EH (cell line): ENCODE data around the gene VAC14.

Experiments used
- DNase-seq: peaks from one replicate; pipeline ENCODE4 v3.0.0-alpha.2; 2015; ENCODE audit warnings: low read depth

The VAC14 gene

DNA sequence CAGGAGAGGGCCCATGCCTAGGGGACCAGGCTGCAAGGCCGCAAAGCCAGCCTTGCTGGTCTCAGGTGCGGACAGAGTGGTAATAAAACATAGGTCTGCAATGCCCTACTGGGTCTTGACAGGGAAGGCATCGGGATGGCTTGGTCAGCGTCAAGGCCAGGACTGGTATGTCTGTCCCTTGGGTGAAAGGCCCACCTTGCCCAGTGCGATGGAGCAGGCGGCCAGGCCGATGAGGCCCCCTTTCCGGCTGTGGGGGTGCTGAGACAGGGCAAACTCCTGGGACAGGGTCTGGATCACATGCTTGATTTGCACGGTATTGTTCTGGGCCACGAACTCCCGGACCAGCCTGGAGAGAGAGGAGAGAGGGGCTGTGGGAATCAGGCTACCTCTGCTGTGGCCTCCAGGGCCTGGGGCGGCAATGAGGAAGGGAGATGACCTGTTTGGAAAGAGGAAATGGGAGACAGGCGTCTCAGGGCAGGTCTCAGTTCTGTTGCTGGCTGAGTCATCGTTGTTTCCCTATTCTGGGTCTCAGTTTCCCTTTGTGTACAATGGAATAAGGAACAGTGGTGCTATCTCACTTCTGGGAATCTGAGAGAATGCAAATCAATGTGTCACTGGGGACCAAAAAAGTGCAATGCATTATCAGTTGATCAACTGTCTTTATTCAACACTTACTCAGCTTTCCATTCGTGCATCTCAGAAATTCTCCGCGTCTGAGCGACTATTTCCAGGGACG lies 14.8 kb downstream of the VAC14 start:
- no peak for DNase-seq

DNA sequence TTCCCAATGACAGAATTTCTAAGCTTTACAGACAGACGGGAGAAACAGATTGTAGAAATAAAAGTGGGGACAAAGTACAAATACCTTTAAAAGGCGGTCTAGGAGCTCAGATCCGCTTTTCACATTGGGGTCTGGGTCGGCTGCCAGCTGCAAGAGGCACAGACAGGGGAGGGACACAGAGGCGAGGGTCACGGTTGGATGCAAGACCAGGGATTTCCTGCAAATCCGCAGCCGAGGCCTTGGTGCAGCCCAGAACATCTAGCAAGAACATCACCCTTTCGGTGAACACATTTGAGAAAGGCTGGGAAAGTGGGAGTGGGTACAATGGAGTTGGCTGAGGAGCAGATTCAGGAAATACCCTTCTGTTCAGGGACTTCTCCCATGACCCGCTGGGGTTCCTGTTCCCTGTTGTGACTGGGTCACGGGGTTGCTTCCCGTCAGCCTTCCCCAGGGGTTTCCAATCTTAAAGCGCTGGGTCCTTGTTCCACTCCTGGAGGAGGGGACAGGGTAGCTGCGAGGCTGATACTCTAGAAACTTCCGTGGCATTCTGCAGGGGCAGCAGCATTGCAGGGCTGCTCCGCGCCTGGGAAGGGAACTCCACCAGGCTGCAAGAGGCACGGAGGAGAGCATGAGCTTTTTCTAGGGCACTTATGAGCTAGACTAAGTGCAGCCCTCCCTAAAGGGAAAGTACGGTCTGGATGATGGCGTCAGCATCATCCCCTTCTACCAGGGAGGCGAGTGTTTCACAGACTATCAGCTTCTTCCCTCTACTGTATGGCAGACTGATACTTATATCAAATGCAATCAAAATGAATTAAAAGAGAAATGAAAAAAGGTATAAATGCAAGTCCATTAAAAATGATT lies 16.0 kb downstream of the VAC14 start:
- no peak for DNase-seq

DNA sequence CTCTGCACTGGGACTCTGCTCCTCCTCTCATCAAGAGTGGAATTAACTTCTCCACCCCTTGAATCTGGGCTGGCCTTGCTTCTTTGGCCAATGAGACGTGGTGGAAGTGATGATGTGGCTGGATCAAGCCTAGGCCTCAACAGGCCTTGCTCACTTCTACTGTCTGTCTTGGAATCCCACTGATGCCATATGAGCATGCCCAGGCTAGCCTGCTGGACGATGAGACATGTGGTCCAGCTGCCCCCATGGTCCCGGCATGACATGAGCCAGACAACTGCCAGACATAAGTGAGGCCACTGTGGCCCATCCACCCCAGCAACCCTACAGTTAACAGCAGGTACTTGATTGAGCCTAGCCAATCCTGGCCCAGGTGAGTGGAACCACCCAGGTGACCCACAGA lies 18.7 kb downstream of the VAC14 start:
- DNase-seq = no peak

DNA sequence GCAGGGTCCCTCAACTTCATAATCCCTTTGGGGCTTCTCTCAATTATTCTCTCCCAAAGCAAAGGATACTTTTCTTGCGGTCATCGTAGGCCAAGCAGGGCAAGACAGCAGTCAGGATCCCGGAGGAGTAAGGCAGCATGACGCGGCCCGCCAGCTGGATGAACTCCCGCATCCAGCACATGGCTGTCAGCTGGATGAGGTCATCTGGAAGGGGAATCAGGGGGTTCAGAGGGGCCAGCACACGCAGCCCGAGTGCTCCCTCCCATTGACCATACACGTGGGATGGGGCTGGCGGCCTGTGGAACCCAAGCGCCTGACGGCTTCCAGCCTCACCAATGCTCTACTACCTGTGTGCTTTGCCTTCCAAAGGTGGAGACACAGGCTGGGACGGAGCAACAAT lies 19.2 kb downstream of the VAC14 start:
- no peak for DNase-seq

DNA sequence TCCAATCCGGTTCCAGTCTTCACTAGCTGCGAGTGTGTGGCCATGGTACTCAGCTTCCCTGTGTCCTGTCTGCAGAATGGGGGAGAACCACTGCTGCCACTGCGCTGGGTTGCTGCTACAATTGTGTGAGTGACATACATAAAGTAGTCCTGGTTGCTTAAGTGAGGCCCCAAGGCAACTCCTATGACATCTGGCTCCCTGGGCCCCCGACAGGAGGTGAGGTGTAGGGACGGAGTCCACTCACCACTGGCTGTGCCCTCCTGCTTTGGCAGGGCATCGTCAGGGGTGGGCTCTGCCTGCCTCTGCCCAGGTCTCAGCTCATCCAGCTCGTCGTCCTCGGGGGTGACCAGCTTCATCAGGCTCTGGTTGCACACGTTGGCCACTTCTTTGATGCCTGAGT lies 20.4 kb downstream of the VAC14 start:
- no peak for DNase-seq

DNA sequence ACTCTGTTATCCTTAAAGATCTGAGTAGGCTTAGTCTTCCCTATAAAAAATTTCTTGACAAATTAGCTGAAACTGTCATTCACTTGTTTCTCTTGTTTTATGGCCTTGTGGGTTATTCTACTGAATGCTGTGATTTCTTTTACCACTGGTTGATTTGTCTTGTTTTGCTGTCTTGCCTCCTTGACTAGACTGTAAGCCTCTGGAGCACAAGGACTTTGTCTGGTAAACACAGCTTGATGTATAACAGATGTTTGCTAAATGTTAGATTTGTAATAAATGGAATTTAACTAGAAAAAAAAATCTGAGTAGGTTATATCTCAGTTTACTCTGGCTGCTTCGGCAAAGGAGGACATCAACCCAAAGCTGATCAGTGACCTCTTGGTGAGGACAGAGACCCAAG lies 21.6 kb downstream of the VAC14 start:
- no peak for DNase-seq

DNA sequence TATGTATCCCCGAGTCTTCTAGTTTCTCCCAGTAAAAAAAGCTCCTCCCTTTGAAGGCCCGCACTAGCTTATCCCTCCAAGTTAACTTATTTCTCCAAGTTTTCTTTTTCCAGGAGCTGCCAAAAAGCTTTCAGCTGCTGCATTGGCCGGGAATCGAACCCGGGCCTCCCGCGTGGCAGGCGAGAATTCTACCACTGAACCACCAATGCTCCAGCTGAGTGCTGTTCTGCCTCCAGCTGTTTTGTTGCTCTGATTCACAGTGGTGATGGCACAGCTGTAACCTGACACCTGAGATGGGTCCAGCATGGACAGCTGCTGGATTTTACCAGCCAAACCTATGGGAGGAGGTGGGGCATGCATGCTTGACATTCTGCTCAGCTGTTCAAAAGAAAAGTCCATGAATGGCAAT lies 22.1 kb downstream of the VAC14 start:
- peak; percentile 91 for DNase-seq

DNA sequence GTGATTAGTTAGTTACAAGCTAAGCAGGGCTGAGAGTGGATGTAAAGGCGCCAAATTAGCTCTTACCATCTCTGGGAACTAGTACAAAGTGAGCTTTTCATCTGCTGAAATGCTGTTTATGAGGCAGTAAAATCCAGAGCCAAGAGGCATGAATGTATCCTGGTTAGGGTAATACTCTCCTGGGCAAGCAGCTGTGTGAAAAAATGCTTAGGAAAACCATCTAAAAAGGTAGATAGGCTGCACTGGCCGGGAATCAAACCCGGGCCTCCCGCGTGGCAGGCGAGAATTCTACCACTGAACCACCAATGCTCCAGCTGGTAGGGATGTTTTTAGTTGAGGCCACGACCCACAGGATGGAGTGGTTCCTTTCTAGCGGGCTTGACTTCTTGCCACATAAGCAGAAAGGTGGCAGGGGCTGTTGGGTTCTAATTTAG lies 23.0 kb downstream of the VAC14 start:
- DNase-seq = peak; percentile 70

DNA sequence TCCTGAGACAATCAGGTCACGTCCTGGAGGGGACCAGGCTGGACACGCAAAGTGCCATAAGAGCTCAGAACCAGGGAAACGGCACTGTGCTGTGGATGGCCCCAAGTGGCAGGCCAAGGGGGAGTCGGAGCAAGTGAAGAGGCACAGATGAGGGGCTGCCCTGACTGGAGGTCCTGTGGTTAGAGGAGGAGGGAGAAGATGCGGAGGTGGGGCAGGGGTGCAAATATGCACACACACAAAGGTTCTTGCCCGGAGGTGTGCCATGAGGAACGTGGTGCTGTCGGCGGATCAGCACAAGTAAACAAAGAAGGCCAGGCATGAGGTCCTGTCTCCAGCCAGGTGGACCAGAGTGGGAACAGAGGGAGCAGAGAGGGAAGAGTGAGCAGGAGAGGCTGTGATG lies 23.5 kb downstream of the VAC14 start:
- DNase-seq = no peak

DNA sequence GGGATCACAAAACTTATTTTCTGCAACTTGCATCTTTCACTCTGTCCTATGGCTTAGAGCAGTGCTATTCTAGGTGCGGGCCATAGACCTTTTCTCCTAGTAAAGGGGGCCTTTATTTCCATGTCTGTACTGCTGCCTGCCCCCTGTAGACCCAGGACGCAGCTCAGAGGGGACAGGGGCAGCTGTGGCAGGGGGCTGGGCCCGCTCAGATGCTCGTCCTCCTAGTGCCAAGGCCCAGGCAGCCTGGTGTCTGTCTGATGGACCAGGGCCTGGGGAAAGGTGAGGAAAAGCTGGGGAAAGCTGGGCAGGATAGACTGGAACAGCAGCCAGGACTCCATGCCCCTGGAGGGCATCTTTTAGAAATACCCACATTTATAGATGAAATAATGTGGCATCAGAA lies 25.6 kb downstream of the VAC14 start:
- DNase-seq = no peak

DNA sequence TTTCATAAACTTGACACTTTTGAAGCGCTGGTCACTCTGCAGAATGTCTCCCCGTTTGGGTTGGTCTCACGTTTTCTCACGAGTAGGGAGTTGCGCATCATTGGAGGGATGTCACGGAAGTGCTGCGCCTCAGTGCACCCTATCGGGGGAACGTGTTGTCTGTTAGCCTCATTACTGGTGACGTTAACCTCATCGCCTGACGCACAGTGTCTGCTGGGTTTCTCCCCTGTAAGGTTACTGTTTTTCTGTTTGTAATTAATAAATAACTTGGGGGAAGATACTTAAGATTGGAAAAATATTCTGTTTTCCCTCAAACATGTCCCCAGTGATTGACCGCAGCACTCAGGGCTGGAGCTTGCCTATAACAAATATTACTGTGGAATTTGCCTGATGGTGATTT lies 26.7 kb downstream of the VAC14 start:
- DNase-seq = no peak

DNA sequence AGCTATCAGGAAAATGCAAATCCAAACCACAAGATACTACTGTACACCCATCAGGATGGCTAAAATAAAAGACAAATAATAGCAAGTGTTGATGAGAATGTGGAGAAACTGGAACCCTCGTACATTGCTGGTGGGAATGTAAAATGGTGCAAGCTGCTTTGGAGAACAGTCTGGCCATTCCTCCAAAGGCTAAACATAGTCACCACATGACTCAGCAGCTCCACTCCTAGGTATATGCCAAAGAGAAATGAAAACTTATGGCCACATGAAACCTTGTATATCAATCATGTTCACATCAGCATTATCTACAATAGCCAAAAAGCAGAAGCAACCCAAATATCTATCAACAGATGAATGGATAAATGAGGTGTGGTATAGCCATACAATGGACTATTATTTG lies 28.5 kb downstream of the VAC14 start:
- peak; percentile 66 for DNase-seq

DNA sequence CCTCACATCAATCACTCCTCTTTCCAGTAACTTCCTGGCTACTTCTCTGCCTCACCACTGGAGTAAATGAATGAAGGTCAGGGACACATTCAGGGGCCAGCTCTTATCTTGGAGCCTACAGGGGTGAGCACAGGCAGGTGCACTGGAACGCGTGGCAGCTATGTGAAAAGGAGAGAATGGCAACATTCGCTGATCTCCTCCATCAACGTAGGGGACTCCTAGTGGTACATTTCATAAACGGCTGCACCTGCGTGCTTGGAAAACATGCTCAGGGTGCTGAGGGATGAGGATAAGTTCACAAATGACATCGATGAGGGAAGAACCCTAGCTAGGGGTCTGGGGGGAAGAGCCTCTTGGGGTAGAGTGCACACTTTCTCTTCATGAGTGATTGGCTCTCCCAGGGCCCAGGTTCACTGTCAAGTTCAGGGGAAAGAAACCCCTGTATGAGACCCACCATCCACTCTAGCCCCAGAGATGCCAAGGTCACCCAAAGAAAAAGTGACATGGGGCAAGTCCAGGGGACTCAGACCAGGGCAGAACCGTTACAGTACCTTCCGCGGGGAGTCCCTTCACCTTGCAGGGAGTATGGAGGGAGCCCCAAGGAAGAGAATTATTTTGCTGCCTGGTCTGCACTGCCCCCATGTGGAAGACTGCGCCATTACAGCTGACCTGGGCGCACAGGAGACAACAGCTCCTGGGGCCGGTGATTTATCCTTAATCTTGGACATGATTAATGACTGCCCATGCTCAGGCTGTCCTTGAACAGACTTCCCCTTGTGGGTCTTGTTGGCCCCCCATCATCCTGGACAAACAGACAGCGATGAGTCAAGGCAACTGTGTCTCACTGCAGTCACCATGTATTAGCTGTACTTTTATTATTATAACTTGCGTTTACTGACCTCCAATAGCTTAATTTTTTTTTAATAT lies 30.1 kb downstream of the VAC14 start:
- DNase-seq = peak; percentile 69

DNA sequence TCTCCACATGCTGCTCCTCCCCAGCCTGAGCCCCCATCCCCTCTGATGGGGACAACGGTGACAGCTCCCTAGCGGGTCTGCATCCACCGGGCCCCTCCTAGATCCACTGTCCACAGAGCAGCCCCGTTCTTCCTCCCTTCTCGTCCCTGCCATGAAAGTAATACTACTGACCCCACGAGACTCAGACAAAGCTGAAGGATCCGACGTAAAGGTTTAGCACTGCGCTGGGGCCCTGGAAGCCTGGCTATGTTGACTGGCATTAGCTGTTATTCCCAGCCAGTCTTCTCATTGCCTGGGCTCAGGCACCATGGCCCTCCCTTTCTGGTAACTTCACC lies 30.7 kb downstream of the VAC14 start:
- no peak for DNase-seq

DNA sequence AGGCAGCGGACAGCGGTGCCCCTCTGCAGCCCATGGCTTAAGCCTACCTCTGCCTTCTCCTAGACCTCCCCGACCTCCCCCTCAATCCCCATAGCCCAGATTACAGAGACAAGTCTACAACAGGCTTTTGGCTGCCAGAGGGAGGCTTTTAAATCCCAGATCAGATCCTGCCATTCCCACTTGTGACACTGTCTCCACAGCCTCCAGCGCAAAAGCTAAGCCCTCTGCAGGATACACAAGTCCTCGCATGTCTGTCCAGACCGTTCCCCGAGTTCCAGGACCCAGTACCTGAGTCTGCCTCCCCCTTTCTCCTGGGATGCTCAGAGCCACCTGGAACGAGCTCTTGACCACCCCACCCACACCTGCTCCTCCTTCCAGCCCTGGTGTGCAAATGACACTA lies 31.2 kb downstream of the VAC14 start:
- DNase-seq = no peak

DNA sequence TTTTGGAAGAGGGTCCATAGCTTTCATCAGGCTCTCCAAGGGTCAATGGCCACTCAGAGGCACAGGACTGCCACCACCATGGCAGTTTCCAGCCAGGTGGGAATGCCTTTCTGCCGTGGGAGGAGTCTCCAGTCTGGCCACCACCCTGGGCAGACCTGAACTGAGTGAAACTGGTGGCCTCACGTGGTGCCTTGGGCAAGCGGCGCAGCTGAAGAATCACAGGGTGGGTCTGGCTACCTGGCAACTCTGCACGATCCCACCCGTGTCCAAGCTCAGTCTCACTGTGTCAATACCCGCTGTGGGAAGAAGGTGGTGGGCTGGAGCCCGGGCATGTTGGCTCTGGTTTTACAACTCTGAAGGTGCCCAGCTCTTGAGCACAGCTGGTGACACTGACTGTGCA lies 31.8 kb downstream of the VAC14 start:
- DNase-seq = no peak

DNA sequence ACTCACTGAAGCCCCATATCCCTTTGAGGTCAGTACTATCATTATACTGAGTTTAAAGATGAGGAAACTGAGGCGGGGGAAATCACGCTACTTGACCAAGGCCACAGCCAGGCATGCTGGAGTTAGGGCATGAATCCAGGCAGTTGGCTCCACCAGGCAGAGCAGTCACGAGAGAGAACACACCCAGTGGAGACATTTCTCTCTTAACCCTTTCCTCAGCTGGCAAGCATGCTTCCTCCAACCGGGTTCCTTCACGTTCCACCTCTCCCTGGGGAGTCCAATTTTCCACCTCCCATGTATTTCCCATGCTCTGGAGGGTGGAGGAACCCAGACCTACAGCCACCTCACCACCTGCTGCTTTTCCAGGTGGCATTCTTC lies 32.8 kb downstream of the VAC14 start:
- DNase-seq = peak; percentile 41

DNA sequence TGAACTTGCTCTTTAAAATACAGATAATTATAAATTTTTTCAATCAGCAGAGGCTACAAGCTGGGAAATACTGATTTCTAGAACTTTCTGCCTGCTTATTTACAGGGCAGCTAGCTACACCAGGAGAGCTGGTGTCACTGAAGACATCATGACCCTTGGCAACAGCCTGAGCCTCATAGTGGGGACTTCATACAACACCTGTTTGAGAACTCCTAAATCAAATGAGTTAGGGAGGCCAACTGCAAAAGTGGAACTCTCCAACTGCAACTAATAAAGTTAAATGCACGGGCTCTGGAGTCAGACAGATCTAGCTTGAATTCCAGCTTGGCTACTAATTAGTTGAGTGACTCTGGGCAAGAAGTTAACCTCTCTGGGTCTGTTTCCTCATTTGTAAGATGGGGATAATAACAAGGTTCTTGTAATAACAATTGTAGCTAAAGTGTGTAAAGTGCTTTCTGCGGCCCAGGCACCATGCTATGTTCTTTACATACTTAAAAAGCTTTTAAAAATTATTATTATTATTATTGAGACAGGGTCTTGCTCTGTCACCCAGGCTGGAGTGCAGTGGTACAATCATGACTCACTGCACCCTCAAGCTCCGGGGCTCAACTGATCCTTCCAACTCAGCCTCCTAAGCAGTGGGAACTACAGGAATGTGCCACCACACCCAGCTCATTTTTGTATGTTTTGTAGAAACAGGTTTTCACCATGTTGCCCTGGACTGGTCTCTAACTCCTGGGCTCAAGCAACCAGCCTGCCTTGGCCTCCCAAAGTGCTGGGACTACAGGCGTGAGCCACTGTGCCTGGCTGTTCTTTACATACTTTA lies 33.4 kb downstream of the VAC14 start:
- peak; percentile 79 for DNase-seq

DNA sequence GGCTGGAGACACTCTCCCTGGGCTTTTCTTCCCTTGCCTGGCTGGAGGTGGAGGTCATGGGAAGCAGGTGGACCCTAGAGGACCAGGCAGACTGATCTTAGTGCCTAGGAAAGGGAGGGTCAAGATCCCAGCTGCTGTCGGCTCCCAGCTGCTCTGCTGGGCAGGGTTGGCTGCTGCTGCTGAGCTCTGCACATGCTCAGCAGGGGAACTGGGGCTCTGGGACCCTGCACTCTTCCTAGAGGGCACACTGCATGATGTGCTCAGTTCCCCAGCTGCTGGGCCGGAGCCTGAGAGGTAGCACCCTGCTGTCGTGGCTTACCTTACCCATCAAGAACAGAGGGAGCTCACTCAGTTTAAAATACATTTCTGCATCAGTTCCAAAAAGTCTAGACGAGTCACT lies 34.3 kb downstream of the VAC14 start:
- no peak for DNase-seq

DNA sequence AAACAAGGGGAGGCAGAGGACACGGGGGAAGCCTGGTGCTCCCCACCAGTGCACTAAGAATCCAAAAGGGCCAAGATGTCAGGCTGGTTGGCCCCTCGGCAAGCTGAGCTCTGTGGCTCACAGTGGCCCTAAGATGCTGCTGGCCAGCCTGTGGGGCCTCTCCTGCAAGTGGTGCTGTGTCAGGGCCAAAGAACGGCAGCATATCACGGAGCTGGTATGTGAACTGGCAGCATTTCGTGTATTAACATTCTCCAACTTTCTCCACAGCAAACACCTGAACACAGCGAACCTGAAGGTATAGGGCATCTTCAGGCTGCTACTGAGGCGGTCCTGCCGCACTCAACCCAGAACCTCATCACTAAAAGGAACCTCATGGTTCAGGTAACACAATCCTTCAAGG lies 34.8 kb downstream of the VAC14 start:
- no peak for DNase-seq

DNA sequence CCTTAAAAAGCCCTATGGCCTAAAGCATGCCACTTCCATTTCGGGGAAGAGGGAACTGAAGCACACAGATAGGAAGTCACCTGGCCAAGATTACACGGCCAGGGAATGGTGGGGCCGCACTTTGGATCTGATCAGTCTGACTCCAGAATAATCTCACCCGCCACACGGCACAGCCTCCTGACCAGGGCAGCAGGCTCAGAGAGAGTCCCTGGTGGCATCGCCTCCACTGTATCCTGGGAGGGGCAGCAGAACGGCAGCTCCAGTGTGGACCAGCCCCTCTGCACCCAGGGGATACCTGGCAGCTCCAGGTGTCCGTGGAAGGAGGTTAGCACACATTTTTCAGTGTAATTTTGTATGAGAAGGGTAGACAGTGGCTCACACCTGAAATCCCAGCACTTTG lies 35.5 kb downstream of the VAC14 start:
- no peak for DNase-seq

DNA sequence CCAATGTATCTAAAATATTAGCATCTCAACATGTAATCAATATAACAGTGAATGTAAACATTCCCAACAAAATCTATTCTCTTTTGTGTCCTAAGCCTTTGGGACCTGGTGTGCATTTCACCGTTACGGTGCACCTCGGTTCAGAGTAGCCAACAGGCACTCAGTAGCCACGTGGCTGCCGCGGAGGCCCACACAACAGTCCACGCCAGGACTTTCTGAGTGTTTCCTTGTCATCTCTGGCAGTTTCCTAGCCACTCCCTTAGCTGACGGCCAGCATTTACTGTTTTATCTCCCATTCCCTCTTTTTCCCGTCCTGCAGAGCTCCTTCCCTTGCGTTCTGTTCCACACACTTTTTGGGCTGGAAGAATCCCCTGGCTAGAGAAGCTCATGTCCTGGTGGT lies 36.3 kb downstream of the VAC14 start:
- no peak for DNase-seq
